LNCAP (cell line): ENCODE results near the gene SLC10A3.

Experiments
- CTCF ChIP-seq: fragments of 450-650 bp; IDR thresholded peaks from 2 replicates; pipeline ENCODE4 v1.5.1; 2017; ENCODE audit warnings: mild to moderate bottlenecking

SLC10A3 gene

GRCh38 chrX:154441984-154442707 is 48.3 kb downstream of the SLC10A3 start:
- no peak for TF ChIP-seq CTCF

GRCh38 chrX:154441564-154441963 is 48.9 kb downstream of the SLC10A3 start:
- TF ChIP-seq CTCF, result no peak

GRCh38 chrX:154440623-154441357 is 49.6 kb downstream of the SLC10A3 start:
- TF ChIP-seq CTCF, result no peak

- TF ChIP-seq CTCF, result no peak
These were observed 50.6 kb downstream of the SLC10A3 start for GRCh38 chrX:154439841-154440240.

GRCh38 chrX:154437971-154438893 is 52.2 kb downstream of the SLC10A3 start:
- no peak for TF ChIP-seq CTCF
